GM04504 (cell line): ENCODE data around the gene STK38.
"Not testable (repeated sequence)": the region's sequence is repeated elsewhere in the genome, so short reads cannot be mapped to it uniquely, and the experiment has no call there.

Experiments used
- DNase-seq: peaks from one replicate; pipeline ENCODE4 v3.0.0-alpha.2; 2012; ENCODE audit warnings: low read depth

Gene STK38

DNA sequence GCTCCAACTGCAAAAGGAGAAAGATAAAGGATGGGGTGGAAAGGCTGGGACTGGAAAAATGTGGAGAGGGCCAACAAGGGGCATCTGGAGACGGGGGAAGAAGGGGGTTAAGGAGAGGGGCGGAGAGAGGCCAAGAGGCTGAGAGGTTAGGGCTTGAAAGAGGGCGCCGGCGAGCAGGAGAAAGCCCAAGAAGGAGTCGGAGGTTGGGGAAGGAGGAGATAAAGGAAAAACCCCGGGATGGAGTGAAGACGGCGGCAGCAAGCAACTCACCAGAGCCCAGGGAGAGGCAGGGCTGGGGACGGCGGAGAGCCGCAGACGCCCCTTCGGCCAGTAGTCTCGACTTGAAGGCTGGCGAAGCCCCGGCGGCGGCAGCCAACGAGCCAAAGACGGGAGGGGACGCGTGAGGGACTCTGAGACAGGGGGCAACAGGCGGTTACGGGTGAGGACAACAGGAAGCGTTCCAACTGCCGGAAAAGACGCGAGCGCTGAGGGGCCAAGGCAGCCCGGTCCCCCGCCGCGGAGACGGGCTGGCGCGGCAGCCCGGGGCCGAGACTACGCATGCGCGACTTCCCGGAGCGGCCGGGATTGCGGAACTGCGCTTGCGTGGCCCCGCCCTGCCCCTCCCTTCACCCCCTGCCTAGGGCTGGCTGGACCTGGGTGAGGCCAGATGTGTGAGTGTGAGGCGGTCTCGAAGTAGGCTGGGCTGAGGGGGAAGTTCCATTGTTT, at the start of gene STK38:
STK38 (minus strand) TSS at position 560 of the 726 bp plus-strand sequence. CDS start 7,277 bp downstream, outside the sequence.
- peak; percentile 71 for DNase-seq

DNA sequence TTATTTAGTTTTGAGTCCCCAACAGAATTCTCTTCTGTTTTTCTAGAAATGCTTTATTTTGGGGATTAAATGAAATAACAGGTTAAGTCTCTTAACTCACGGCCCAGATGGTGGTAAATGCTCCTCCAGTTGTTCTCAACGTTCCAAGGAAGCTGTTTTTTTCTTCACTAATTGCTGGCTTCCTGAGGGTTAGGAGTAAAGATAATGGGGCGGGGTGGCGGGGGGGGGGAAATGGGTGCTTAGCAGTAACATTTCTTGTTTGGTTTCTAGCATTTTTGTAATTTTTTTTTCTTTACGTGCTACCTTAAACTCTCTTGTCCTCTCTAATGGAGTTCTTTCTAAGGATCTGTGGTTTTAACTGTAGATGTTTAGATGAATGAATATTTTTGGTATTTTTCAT, 49.1 kb upstream of the STK38 start:
- DNase-seq = no peak

DNA sequence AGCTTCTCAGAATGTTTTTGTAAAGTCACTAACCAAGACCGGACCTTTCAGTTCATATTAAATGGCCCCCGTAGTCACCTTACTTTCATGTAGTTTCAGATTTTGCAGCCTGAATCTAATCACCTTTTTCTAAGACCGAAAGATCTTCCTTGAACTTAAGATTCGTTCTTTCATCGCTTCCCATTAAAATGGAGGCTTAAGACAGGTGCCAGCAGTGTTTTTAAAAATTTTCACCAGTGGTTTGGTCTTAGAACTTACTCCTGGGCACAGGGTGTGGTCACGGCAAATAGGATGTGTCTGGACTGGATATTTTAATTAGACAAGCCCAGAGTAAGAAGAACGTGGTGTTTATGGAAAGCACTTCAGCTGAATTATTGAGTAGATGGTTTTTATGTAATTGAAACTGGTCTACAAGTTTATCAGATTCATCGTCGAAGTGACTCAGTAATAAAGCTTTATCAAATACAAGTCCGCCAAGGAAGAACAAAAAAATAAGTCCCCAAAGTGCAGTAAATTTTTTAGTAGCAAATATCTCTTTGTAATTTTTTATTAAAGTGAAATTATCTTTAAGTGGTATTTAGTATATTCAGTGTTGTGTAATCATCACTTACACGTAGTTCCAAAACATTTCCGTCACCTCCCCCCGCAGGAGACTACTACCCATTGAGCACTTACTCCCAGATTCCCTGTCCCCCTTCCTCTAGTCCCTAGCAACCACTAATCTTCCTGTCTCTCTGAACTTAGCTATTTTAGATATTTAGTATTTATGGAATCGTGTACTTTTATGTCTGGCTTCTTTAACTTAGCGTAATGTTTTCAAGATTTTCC, 47.8 kb upstream of the STK38 start:
- DNase-seq = no peak

DNA sequence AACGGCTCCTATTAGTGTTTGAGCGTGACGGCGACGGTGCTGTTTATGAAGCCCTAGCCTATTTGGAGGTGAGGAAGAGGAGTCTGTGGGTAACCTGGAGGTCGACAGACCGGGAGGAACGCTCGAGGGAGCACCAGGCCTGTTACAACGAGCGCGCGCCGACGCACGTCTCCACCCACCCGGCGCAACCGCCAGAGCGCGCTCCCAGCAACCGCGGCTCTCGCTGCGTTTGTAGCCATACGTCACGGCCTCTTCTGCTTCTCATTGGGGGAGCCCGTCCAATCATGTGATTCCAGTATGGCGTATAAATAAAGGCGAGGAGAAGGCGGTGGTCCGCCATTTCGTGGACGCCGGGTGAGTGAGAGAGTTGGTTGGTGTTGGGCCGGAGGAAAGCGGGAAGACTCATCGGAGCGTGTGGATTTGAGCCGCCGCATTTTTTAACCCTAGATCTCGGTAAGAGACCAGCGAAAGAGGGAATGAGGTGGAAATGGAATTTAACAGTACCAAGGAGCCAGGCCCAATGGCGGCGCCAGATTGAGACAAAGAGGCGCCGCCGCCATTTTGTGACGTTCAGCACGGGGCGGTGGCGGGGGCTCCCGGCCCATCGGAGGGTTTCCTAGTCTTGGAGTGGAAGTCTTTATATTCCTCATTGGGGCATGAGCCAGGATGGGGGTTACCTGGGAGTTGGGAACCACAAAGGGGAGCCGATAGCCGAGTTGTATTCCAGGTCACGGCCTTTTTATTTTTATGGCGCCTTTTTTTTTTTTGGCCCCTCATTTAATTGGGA, 46.9 kb upstream of the STK38 start, which contains the start of gene SRSF3:
SRSF3 (plus strand) TSS at position 334 of the 787 bp plus-strand sequence. CDS start 2,401 bp downstream, outside the sequence.
- peak; percentile 96 for DNase-seq

GRCh38 chr6:36593569-36594028, 46.3 kb upstream of the STK38 start:
- DNase-seq = no peak

- no peak for DNase-seq
Measured at GRCh38 chr6:36592221-36592655, 45.0 kb upstream of the STK38 start.

GRCh38 chr6:36590237-36590636, 43.0 kb upstream of the STK38 start:
- DNase-seq = peak; percentile 57

- not testable (repeated sequence) for DNase-seq
Measured at GRCh38 chr6:36589025-36589400, 41.7 kb upstream of the STK38 start.

DNA sequence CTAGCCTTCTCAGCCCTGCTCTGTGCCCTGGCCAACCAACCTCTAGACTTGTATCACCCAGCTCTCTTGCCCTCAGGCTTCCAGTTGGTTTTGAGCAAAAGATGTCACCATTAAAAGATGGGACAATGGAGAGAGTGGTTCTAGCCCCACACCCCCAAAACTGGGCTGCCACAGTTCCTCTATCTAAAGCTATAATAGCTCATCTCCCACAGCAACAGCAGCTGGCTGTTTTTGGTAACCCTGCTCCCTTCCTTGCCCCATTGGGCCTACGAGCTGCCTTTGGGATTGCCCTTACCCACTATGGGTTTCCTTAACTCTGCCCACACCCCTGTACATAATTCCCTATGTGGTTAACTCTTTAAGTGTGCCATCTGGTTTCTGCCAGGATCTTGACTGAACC, 39.3 kb upstream of the STK38 start:
- no peak for DNase-seq

DNA sequence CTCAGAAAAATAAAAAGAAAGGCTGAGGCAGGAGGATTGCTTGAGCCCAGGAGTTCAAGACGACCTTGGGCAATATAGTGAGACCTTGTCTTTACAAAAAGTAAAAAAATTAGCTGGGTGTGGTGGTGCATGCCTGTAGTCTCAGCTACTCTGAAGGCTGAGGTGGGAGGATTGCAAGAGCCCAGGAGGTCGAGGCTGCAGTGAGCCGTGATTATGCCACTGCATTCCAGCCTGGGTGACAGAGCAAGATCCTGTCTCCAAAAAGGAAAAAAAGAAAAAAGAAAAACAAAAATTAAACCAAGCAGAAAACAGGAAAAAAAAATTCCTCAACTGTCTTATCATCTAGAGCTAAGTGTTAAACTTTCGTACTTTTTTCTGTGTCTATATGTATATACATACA, 34.4 kb upstream of the STK38 start:
- DNase-seq = no peak

DNA sequence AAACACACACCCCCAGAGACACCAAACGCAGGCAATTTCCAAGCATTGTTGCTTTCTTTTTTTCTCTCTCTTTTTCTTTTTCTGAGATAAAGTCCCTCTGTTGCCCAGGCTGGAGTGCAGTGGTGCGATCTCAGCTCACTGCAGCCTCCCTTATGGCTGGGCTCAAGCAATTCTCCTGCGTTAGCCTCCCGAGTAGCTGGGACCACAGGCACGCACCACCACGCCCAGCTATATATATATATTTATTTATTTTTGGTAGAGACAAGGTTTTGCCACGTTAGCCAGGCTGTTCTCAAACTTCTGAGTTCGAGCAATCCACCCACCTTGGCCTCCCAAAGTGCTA, 32.9 kb upstream of the STK38 start:
- no peak for DNase-seq

DNA sequence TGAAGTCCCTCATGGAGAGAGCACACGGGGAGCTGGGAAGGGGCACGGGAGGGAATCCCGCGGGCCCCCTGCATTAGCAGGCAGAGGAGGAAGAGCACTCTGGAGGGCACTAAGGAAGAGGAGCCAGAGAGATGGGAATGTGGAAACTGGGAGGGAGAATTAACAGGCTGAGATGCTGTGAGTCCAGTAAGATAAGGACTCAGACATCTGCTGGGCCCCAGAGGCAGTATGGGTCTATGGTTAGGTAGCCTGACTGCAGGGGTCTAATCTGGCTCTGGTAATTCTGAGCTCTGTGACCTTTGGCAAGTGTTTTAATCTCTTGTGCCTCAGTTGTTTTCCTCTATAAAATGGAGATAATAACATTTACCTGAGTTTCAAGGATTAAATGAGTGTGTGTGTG, 31.2 kb upstream of the STK38 start:
- no peak for DNase-seq

- DNase-seq = no peak
Measured at GRCh38 chr6:36578030-36578429, 30.8 kb upstream of the STK38 start.

DNA sequence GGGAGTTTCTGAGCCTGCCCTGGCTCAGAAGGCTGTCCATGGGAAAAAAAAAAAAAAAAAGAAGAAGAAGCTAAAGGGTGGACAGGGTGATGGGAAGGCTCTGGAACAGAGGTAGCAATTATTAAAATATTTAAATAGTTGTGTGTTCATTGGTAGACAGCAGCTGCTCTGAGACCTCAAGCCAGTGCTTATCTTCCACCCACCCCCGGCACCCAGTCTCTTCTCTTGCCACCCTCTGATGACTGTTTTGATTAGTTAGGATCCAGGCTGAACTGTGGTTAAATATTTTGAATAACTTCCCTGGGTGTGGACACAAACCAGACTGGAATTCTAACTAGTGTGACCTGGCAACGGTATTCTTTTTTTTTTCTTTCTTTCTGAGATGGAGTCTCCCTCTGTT, 30.0 kb upstream of the STK38 start:
- peak; percentile 73 for DNase-seq

- DNase-seq = no peak
Measured at GRCh38 chr6:36576578-36576977, 29.3 kb upstream of the STK38 start.

- no peak for DNase-seq
Measured at GRCh38 chr6:36574679-36575078, 27.4 kb upstream of the STK38 start.

- DNase-seq = not testable (repeated sequence)
Measured at GRCh38 chr6:36572353-36573311, 25.4 kb upstream of the STK38 start.

DNA sequence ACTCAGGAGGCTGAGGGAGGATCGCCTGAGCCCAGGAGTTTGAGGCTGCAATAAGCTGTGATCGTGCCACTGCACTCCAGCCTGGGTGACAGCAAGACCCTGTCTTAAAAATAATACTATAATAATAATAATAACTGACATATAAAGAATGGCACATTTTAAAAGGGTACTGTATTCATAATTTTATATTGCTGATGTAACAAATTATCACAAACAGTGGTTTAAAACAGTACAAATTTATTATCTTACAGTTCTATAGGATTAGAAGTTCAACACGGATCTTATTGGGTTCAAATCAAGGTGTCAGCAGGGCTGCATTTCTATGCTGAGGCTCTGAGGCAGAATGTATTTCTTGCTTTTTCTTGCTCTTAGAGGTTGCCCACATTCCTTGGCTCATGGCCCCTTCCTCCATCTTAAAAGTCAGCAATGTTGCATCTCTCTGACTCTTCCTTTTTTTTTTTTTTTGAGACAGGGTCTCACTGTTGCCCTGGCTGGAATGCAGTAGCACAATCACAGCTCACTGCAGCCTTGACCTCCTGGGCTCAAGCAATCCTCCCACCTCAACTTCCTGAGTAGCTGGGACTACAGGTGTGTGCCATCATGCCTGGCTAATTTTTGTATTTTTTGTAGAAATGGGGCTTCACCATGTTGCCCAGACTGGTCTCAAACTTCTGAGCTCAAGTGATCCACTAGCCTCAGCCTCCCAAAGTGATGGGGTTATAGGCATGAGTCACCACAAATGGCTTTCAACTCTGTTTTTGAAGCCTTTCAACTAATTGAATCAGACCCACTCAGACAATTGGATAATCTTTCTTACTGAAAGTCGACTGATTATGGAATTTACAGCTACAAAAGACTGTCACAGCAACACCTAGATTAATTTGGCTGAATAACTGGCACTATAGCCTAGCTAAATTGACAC, 24.1 kb upstream of the STK38 start:
- no peak for DNase-seq

GRCh38 chr6:36570264-36570663, 23.0 kb upstream of the STK38 start:
- DNase-seq = no peak

- no peak for DNase-seq
Measured at GRCh38 chr6:36566418-36566905, 19.2 kb upstream of the STK38 start.
